CD4-positive, alpha-beta T cell (primary cell): ENCODE results near the gene E2F6. TPM values are rescaled to one million over a fixed set of nuclear protein-coding genes. Genes with fewer than 3 reads are reported as not detected.

ENCODE experiments used
- ATAC-seq: fragments of 200-7000 bp; cut with Tn5 transposase; one replicate; pipeline ENCODE4 v1.10.0; 2022; ENCODE audit warnings: mild to moderate bottlenecking; ENCODE audit not compliant: poor library complexity
- CTCF ChIA-PET: fragments of 350-600 bp; sonication (Branson Sonifier 250); formaldehyde crosslinking; loops from one replicate; lab custom pipeline; 2021; ENCODE audit warnings: antibody characterized with exemption, inconsistent platforms; lab: Charles Lee
- POLR2A ChIA-PET: fragments of 350-600 bp; sonication (Branson Sonifier 250); formaldehyde crosslinking; loops from one replicate; lab custom pipeline; 2021; ENCODE audit warnings: antibody characterized with exemption, inconsistent platforms; lab: Charles Lee
- DNase-seq, 14 experiments: peaks; one replicate each; pipeline ENCODE4 v3.0.0-alpha.2; 2013 to 2020; ENCODE audit warnings: mixed read lengths in 2 of 14
- H3K27ac ChIP-seq, 2 donors: one replicate each; pipeline versions ENCODE4 v1.5.1 to v1.7.0; 2013; ENCODE audit warnings: low read length in 2 of 2, low read depth in 1 of 2, mild to moderate bottlenecking in 1 of 2
- H3K27me3 ChIP-seq, 2 experiments: 1 replicate in 1 of 2; 2 replicates in 1 of 2; pipeline versions ENCODE4 v1.6.1 to v1.7.0; 2013; ENCODE audit warnings: low read length in 2 of 2, control low read depth in 1 of 2, mild to moderate bottlenecking in 1 of 2, moderate library complexity in 1 of 2; ENCODE audit not compliant: insufficient read depth in 2 of 2, control insufficient read depth in 1 of 2
- H3K36me3 ChIP-seq: one replicate; pipeline ENCODE4 v1.6.1; 2013; ENCODE audit warnings: low read length, control low read depth; ENCODE audit not compliant: insufficient read depth
- H3K4me1 ChIP-seq: one replicate; pipeline ENCODE4 v1.6.1; 2013; ENCODE audit warnings: low read length, control low read depth; ENCODE audit not compliant: insufficient read depth
- H3K4me3 ChIP-seq: one replicate; pipeline ENCODE4 v1.5.1; 2013; ENCODE audit warnings: mild to moderate bottlenecking, low read length, moderate library complexity
- H3K9me3 ChIP-seq, 2 experiments: 1 replicate in 1 of 2; 2 replicates in 1 of 2; pipeline versions ENCODE4 v1.6.1 to v1.7.0; 2013; ENCODE audit warnings: low read length in 2 of 2, mild to moderate bottlenecking in 2 of 2, control low read depth in 1 of 2, moderate library complexity in 1 of 2; ENCODE audit not compliant: control insufficient read depth in 1 of 2, insufficient read depth in 1 of 2
- H3K27ac Mint-ChIP-seq: one replicate; pipeline ENCODE4 v1.8.0; 2020; ENCODE audit warnings: mixed read lengths
- H3K27me3 Mint-ChIP-seq: one replicate; pipeline ENCODE4 v1.8.0; 2021; ENCODE audit warnings: mixed read lengths
- H3K36me3 Mint-ChIP-seq: one replicate; pipeline ENCODE4 v1.8.0; 2021; ENCODE audit warnings: low read depth, mixed read lengths
- H3K4me1 Mint-ChIP-seq: one replicate; pipeline ENCODE4 v1.8.0; 2021; ENCODE audit warnings: low read depth, mixed read lengths
- H3K4me3 Mint-ChIP-seq: one replicate; pipeline ENCODE4 v1.8.0; 2020; ENCODE audit warnings: mild to moderate bottlenecking, mixed read lengths
- H3K9me3 Mint-ChIP-seq: one replicate; pipeline ENCODE4 v1.8.0; 2020; ENCODE audit warnings: mixed read lengths
- CTCF ChIP-seq: fragments of 200-600 bp; IDR thresholded peaks from one replicate; pipeline ENCODE4 v1.8.0; 2022; ENCODE audit warnings: antibody characterized with exemption, mild to moderate bottlenecking
- intact Hi-C, 2 experiments: fragments of 100-400 bp; cut with DNase I in 1 of 2; cut with micrococcal nuclease in 1 of 2; formaldehyde crosslinking; loops; one replicate each; pipeline versions ENCODE4 v1.15.1 to v1.9.0; 2023 to 2025; cut with DNase I, micrococcal nuclease
- total RNA-seq, 174 experiments: library from RNA in 2 of 174; stranded (reverse) in 2 of 174; gene quantifications; one replicate each; pipeline ENCODE4 v1.2.3 and lab custom pipeline; 2021 to 2026

The E2F6 gene
- total RNA-seq, 2 experiments from 2014 or later: 3.5 to 4.2 TPM

- Mint-ChIP-seq H3K36me3 (no peaks in the 10 kb centered on the region), H3K4me1 (no peaks in the 10 kb centered on the region), H3K27me3 (peaks cover 34% of the 10 kb centered on the region), H3K4me3 (no peak overlapping the region), H3K27ac (no peak overlapping the region), H3K9me3 (no peaks in the 10 kb centered on the region)
- ATAC-seq: no peak
- TF ChIP-seq CTCF: no peak
- ChIA-PET CTCF (no interaction called here), POLR2A (no interaction called here)
- Histone ChIP-seq H3K36me3 (no peaks in the 10 kb centered on the region), H3K4me3 (no peak overlapping the region), H3K9me3 (no peaks in the 10 kb centered on the region), H3K4me1 (no peaks in the 10 kb centered on the region), H3K27me3 (peaks cover 5% of the 10 kb centered on the region in 2 experiments), H3K27ac (no peak overlapping the region)
- intact Hi-C loops: no loop called here
- DNase-seq: no peak
Measured at GRCh38 chr2:11509657-11510360, 43.8 kb upstream of the E2F6 start.

DNA sequence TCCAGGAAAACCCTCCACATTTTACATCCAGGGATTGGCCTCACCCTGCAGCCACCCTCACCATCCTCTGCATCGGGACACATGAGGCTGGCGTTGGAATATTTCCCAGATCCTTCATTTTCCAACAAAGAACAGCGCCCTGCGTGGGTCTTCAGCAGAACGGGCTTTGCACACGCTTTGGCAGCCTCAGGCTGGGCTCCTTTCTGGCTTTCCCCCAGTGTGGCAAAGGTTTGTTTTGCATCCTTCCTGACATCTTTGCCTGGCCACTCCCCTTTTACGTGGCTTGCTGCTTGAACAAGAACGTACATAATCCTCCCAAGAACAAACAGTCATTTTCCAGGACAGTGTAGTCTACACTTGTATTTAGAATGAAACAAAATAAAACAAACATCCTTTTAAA, 42.3 kb upstream of the E2F6 start:
- H3K27me3 Mint-ChIP-seq: peaks cover 38% of the 10 kb centered on the region
- no peak for ATAC-seq
- CTCF ChIA-PET: no interaction called here

DNA sequence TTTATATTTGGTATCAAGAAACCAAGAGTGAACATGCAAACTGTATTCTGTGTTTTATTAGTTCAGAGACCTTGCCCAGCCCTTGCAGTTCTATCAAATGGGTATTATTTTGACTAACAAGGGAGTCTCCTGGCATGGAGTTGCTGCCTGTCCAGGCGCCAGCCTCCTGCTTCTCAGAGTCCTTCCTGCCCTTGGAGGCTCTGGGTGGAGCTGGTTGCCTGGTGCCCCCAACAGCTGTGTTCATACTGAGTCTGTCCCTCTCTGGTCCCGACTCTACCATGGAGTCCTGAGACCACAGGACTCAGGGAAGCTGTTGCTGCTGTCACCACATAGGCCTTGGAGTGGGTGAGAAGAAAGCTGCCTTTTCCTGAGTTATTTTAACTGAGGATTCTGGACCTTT, 41.6 kb upstream of the E2F6 start:
- H3K36me3 ChIP-seq: no peaks in the 10 kb centered on the region
- no peak overlapping the region for H3K4me3 ChIP-seq
- ChIA-PET POLR2A (no interaction called here), CTCF (no interaction called here)
- intact Hi-C loops: no loop called here
- peaks cover 2 to 8% of the 10 kb centered on the region in 2 experiments for H3K27me3 ChIP-seq
- no peaks in the 10 kb centered on the region for H3K9me3 ChIP-seq
- no peak overlapping the region for H3K27ac ChIP-seq
- peaks cover 39% of the 10 kb centered on the region for H3K27me3 Mint-ChIP-seq
- H3K36me3 Mint-ChIP-seq: no peaks in the 10 kb centered on the region
- no peak overlapping the region for H3K27ac Mint-ChIP-seq
- no peak for ATAC-seq
- H3K4me3 Mint-ChIP-seq: no peak overlapping the region
- H3K4me1 Mint-ChIP-seq: no peaks in the 10 kb centered on the region
- no peaks in the 10 kb centered on the region for H3K4me1 ChIP-seq
- DNase-seq: no peak
- TF ChIP-seq CTCF: no peak
- peaks cover 2% of the 10 kb centered on the region for H3K9me3 Mint-ChIP-seq

More for the DNA sequence above, 42.3 kb upstream of the E2F6 start:
- Mint-ChIP-seq H3K4me1 (no peaks in the 10 kb centered on the region), H3K9me3 (peaks cover 2% of the 10 kb centered on the region), H3K4me3 (no peak overlapping the region), H3K27ac (no peak overlapping the region), H3K36me3 (no peaks in the 10 kb centered on the region)
- Histone ChIP-seq H3K4me3 (no peak overlapping the region), H3K27ac (no peak overlapping the region), H3K36me3 (no peaks in the 10 kb centered on the region), H3K4me1 (no peaks in the 10 kb centered on the region), H3K9me3 (no peaks in the 10 kb centered on the region), H3K27me3 (peaks cover 2 to 8% of the 10 kb centered on the region in 2 experiments)
- intact Hi-C loops: no loop called here
- TF ChIP-seq CTCF: no peak
- POLR2A ChIA-PET: no interaction called here
- DNase-seq: no peak
